HG03558 (cell line): ENCODE data around the gene LPCAT4.

ENCODE experiments used
- ATAC-seq: cut with Tn5 transposase; IDR thresholded peaks from one replicate; pipeline ENCODE4 v1.9.1; 2021; ENCODE audit warnings: moderate number of reproducible peaks; ENCODE audit not compliant: unreplicated experiment; ENCODE audit errors: extremely low read depth

Gene LPCAT4

DNA sequence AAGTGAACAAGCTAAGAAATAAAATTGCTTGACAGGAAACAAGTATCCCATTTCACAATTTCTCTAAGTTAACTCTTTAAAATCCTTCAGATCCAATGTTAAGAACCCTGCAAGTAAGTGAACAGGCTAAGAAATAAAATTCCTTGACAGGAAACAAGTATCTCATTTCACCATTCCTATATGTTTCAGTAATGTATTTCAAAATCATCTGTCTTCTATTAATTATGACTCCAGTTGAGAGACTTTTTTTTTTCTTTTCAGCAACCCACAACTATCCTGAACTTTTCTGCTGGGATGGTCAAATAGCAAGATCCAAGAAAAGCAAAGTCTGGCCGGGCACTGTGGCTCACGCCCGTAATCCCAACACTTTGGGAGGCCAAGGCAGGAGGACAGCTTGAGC is 27.1 kb downstream of the LPCAT4 start:
- ATAC-seq: no peak

GRCh38 chr15:34338347-34338746 is 28.6 kb downstream of the LPCAT4 start:
- ATAC-seq: no peak

- ATAC-seq: peak; percentile 36
These were observed 29.3 kb downstream of the LPCAT4 start, which contains the start of gene SLC12A6 for GRCh38 chr15:34337557-34338306. TSS of gene SLC12A6 (minus strand) at chr15:34337781. CDS start at chr15:34336680, 1,101 bp downstream.

GRCh38 chr15:34336991-34337556 is 29.9 kb downstream of the LPCAT4 start:
- ATAC-seq: no peak

- no peak for ATAC-seq
These were observed 30.6 kb downstream of the LPCAT4 start for GRCh38 chr15:34336231-34336990.

DNA sequence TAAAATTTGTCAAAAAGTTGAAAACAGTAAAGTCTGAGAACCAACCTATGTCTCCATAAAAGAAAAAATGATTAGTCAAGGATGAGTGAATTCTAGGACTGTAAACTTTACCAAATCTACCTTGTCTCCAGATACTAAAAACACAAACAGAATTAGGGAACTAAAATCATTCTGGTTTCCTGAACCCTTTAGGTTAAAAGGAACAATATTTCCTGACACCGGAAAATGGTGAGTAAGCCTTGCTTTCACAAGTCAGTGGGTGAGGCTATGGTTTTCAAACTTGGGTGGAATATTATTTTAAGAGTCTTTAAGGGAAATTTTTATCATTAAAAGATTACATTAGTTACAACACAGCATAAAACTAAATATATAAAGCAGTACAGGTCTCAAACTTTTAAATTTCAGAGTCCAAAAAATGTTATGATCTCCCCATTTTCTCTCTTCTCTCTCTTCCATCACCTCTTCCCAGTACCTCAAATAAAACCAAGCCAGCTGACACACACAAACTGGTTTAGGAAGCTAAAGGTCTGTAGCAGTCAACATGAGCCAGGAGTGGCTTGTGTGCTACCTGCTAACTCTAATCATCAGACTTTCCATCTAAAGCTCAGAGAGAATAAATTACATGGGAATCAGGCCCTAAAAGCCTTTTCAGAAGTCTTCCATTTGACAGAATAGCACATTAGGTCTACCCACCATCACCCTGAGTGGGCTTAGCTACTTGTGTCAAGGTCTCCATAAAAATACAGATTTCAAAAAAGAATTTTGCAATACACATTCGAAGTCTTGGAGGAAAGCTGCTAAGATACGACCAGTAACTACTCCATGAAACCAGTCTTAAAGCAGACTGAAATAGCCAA is 31.6 kb downstream of the LPCAT4 start:
- ATAC-seq: no peak

DNA sequence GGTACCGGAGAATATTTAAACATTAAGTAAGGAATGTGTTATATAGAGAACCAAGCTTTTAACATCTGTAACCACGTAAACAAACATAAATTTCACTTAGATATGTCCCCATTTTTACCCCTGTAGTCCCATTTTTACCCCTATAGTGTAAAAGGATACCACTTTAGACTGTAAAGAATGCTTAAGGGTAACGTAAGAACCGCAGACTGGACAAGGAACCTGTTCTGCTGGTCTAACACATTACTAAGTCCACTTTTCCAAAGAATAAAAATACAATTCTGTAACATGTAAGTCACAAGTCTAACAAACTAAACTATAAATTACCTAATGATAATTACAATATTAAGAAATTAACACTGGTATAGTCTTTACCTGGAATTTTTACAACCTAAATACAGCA is 32.3 kb downstream of the LPCAT4 start:
- ATAC-seq: no peak

DNA sequence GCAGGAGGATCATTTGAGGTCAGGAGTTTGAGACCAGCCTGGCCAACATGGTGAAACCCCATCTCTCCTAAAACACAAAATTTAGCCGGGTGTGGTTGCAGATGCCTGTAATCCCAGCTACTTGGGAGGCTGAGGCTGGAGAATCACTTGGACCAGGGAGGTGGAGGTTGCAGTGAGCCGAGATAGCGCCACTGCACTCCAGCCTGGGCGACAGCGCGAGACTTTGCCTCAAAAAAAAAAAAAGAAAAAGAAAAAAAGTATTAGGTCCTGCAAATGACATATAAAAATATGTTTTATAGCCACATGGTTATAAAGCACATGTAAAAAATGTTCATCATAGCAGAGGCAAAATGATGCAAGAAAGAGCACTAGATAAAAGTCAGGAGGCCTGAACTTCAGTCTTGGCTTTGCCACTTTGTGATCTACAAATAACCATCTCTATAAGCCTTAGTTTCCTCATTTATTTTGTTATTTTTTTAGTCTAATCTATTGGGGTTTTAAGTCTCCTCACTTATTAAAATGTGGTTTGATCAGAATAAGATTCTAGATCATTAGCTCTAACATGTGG is 34.4 kb downstream of the LPCAT4 start:
- no peak for ATAC-seq

DNA sequence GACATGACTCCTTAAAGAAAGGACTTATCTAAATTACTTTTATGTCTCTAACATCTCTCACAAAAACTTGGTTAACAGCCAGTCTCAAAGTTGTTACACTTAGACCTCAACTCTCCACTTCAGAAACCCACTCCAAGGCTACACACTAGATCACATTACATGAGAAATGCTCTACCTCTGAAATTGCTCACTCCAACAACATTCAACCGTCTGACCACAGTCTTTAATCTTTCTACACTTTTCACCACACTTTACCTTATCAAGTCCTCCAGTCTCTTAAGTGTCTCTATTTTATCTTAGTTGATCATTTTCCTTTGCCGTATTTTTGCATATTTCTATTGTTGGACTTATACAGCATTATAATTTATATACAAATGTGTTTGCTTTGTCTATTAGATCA is 35.2 kb downstream of the LPCAT4 start:
- no peak for ATAC-seq

DNA sequence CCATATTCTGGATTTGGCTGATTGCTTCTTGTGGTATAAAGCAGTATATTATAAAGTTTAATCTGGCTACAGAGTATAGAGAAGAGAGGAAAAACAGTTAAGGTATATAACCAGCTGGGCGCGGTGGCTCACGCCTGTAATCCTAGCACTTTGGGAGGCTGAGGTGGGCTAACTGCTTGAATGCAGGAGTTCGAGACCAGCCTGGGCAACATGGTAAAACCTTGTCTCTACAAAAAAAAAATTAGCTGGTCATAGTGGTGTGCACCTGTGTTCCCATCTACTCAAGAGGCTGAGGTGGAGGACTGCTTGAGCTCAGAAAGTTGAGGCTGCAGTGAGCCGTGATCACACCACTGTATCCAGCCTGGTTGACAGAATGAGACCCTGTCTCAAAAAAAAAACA is 36.7 kb downstream of the LPCAT4 start:
- no peak for ATAC-seq

DNA sequence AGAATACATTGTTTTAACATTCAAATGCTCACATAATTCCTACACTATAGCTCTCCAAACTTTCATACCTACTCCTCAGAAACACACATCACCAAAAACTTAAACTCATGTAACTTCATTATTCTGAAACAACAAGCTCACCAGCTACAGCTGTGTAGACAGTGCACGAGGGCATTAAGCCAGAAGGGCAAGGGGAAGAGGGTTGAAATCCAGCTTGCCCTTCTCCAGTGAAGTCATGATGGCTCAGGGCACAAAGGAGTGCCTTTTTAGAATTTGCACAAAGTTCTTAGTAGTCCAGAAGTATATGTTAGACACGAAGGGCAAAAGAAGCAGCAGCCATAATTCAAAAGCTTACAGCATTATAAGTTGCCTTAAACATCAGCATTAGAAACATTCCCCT is 38.0 kb downstream of the LPCAT4 start:
- no peak for ATAC-seq

DNA sequence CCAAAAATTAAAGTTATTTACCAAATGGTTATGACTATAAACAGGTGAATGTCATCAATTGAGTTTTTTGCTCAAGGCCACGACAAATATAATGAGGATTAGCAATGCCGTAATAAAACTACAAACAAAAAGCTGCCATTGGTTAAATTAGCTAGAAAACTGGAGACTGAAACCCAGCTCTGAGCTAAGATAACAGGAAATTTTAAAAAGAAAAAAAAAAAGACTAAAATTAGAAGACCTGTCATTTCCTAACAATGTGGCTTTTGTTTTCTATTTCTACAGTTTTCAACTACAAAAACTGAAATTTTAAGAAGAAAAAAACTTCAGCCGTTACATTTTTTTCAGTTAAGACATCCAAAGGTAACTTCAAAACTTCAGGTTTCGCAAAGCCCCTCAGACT is 39.1 kb downstream of the LPCAT4 start:
- no peak for ATAC-seq

- ATAC-seq: no peak
These were observed 41.6 kb downstream of the LPCAT4 start for GRCh38 chr15:34325368-34325767.

- no peak for ATAC-seq
These were observed 42.1 kb downstream of the LPCAT4 start for GRCh38 chr15:34324933-34325332.

DNA sequence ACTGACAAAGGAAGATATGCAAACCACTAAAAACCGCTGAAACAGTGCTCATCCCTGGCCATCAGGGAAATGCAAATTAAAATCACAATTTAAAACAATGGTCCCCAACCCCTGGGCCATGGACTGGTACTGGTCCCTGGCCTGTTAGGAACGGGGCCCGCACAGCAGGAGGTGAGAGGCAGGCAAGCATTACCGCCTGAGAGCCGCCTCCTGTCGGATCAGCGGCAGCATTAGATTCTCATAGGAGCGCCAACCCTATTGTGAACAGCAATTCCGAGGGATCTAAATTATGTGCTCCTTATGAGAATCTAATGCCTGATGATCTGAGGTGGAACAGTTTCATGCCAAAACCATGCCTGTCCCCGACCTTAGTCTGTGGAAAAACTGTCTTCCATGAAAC is 43.8 kb downstream of the LPCAT4 start:
- ATAC-seq: no peak

DNA sequence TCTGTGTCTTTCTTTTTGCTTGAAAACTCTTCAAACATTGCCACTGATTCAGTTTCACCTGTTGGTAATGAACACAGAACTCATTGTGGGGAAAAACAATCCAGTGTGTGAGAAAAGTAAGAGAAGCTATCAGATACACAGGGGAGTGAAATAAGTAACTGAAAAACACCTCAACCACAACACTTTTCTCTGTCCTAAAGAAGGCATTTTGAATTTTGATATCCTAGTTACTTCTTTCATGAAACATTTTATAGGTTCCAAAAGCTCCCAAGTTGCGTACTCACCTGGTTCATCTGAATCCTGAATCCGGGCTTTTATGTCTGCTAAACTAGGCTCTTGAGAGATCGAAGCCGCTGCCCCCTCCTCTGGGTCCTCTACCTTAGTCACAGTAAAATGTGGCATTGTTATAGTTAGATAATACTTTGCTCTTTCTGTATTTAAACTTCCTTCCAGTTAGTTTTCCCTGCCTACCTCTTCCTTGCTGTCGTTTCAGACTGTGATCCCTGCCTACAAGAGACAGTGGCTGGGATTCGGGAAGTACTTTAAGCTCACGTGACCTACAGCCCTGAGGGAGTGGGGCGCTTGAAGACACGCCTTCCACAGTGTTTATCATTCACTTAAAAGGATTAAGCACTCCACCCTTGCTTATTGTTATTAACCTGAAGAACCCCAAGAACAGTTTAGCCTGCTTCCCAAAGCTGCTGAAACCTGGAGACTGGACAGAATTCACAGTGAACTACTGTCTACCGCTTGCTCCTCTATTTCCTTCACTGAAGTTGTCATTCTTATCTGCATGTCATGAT is 48.5 kb downstream of the LPCAT4 start:
- ATAC-seq: no peak

- ATAC-seq: no peak
These were observed 52.2 kb downstream of the LPCAT4 start for GRCh38 chr15:34314491-34315490.

DNA sequence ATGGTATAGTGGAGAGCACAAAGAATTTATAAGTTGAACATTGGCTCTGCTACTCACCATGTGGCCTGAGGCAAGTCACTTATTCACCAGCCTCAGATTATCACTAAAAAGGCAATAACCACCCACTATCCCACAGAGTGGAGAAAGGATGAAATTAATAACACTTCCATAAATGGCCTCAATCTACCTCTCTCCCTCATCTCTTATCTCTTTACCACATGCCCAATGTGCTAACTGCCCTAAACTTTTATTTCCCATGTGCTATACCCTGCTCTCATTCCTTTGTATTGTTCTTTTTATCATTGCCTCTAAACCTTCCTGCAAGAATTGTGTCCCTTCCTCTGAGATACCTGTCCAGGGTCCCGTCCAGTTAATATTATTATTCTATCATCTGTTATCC is 55.4 kb downstream of the LPCAT4 start:
- no peak for ATAC-seq
